GDM1 (cell line): ENCODE results near the gene POR.
"Not testable (repeated sequence)": the region's sequence is repeated elsewhere in the genome, so short reads cannot be mapped to it uniquely, and the experiment has no call there.

ENCODE experiments used
- DNase-seq: peaks from one replicate; lab custom pipeline; 2025; lab: John Stamatoyannopoulos, UW

The POR gene

DNA sequence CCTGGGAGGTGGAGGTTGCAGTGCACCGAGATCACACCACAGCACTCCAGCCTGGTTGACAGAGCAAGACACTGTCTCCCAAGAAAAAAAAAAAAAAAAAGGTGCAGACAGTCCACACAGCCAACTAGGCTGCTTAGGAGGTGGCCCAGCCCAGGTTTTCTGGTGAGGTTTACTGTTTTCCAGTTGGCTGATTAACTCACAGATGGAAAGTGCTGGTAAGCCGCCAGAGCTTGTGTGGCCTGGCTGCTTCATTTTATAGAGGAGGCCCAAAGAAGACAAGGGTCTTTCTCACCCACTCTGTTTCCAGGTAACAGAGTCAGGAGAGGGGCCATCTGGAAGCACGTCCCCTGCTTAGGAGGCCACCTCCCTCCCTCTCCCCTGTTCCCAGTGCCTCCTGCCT is 29.9 kb upstream of the POR start:
- DNase-seq = no peak

DNA sequence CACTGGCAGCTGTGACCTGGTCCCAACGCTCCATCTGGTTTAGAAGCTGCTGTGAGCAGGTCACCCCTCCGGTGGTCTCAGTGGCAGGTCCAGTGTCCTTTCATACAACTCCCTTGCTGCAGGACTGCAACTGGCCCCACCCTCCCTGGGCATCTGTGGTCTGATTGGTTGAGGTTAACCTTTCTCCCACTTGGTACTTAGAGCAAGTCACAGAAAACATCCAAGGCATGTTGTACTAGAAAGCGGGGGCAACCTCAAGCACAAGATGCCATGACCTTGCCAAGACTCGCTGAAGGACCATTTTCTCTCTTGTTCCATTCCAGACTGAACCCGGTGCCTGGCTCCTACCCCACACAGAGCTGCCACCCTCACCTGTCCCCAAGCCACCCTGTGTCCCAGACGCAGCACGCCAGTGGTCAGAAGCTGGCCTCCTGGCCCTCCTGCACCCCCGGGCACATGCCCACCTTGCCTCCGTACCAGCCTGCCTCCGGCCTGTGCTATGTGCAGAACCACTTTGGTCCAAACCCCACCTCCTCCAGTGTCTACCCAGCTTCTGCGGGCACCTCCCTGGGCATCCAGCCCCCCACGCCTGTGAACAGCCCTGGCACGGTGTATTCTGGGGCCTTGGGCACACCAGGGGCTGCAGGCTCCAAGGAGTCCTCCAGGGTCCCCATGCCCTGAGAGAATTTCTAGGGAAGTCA is 27.1 kb upstream of the POR start:
- no peak for DNase-seq

DNA sequence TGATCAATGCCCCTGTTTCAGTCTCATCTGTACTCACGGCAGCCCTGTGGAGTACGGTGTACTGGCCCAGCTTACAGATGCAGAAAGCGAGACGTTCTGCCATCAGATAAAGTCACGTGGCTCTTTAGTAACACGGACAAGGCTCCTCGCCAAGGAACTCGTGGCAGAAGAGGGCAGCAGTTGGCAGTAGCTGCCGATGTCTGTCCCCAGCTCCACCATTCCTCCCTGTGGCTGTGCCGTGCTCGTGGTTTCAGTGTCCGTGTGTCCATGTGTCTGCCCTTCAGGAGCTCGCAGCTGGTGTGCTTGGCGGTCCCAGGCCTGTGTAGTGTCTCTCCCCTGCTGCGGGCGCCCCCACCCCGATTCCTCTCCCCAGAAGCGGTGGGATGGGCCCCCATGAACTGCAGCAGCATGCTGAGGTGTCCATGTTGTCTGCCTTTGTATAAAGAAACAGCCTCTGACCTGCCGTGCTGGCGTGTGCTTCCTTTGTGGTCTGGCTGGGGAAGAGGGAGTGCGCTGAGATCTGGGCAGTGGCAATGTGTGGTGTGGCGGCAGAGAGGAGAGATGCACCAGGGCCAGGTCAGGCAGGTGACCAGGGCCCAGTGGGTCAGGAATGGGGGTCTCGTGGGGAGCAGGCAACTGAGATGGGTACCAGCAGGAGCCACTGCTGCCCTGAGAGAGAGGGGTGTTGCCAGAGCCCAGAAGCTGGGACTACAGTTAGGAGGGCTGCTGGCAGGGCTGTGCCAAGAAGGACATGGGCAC is 26.3 kb upstream of the POR start:
- peak; percentile 9 for DNase-seq

DNA sequence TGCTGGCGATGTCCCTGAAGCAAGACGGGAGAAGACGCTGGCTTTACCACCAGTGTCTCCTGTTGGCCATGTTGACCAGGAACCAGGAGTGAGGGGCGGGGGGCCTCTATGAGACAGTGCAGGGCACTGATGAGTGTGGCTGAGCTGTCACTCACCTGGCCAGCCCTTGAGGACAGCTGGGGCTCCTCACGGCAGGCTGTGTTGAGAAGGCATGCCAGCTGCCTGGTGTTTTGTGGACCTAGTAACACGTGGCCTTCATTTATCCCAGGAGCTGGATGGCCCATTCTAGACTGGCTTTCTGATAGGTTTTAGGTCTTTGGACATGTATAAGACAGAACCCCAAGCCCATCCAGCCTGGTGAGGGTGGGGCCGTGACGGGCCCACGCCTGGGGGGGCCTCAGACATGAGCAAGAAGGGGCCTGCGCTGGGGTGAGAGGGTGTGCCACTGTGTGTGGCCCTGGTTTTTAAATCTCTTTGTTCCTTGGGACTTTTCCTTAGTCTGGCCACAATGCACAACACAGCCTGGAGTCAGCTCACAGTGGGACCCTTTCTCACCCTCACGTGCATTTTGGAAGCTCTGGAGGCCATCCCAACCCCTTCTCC is 25.6 kb upstream of the POR start:
- DNase-seq = no peak

DNA sequence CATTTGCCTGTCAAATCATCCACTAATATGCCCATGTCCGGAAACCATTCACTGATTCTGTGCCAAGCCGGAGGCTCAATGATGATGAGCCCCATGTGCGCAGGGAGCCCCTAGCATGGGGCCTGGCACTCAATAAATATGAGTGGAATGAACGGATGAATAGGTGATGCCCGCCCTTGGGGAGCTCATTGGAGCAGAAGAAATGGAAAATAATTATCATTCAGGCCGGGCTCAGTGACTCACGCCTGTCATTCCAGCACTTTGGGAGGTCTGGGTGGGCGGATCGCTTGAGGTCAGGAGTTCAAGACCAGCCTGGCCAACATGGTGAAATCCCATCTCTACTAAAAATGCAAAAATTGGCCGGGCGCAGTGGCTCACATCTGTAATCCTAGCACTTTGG is 25.1 kb upstream of the POR start:
- DNase-seq = no peak

DNA sequence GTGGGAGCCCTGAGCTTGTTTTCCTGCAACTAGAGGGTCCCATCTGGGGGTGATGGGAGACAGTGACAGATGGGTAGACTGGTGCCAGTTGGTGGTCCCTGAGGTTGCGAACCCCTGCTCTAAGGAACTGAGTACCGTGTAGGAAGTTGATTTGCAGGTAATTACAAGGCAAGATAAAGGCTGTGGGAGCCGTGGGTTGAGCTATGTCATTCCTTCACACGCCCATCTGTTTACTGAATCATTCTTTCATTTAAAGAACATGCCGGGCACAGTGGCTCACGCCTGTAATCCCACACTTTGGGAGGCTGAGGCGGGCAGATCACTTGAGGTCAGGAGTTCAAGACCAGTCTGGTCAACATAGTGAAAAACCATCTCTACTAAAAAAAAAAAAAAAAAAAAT is 23.7 kb upstream of the POR start:
- DNase-seq = not testable (repeated sequence)

DNA sequence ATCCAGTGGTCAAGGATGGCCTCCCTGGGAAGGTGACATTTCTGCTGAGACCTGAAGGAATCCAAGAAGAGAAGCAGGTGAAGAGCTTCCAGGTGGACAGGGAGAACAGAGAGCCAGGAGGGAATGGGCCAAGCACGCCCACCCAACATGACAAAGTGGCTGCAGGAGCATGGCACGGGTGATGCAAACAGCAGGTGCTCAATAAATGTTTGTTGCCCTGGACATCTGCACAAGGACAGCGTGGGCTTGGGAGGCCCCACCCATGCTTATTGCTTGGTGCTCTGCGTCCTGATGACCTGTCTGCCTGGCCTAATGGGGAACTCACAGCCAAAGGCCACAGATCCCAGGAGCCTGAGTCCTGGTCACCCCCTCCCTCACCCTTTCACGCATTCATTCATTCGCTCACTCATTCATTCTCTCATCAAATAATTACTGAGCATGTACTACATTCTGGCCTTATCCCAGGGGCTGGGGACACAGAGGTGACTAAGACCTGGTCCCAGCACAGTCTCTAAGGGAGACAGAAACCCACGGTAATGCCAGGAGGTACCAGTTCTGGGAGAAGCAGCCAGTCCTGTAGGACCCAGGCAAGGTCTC is 23.0 kb upstream of the POR start:
- no peak for DNase-seq

DNA sequence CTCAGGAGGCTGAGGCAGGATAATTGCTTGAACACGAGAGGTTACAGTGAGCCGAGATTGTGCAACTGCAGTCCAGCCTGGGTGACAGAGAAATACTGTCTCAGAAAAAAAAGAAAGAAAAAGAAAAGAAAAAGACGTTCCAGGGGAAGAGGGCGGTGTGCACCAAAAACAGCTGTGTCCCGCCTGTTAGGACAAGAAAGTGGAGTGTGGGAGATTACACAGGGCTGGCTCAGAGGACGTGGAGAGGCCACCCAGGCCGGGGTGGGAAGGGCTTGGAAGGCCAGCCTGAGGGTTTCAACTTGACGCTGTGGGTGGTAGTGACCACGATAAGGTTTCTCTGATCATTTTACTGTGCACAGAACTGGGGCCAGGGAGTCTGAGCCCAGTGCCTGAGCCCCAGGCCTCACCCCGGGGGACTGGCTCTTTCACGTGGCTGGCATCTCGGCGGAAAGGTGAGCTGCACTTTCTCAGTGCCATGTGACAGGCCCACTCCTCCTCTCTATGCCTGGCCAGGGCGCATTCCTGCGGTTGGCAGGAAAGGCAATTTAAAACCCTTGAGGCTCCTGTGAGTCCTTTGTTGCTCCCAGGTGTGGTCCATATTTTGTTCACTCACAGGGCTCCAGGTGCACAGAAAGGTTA is 22.2 kb upstream of the POR start:
- no peak for DNase-seq

DNA sequence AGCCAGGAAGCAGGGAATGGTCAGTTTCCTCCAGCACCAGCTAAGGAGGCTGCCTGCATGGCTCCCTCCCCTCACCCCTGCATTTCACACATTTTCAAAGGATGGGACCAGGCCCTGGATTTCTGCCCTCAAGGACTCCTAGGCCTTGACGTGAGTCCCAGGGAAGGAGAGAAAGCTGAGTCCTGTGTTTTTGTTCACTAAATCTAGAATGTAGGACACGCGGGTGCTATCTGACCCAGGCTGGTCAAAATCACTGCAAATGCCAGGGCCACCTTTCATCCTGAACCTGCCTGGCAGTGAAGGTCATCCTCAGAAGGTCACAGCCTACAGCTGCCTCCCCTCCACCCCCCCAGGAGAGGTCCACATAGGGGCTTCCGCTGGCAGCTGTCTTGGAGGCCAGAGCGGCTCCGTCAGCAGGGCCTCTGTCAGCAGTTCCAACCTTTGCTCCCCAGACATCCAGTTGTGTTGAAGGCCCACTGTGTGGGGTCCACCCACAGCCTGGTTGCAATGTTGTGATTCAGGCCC is 18.1 kb upstream of the POR start:
- DNase-seq = no peak

DNA sequence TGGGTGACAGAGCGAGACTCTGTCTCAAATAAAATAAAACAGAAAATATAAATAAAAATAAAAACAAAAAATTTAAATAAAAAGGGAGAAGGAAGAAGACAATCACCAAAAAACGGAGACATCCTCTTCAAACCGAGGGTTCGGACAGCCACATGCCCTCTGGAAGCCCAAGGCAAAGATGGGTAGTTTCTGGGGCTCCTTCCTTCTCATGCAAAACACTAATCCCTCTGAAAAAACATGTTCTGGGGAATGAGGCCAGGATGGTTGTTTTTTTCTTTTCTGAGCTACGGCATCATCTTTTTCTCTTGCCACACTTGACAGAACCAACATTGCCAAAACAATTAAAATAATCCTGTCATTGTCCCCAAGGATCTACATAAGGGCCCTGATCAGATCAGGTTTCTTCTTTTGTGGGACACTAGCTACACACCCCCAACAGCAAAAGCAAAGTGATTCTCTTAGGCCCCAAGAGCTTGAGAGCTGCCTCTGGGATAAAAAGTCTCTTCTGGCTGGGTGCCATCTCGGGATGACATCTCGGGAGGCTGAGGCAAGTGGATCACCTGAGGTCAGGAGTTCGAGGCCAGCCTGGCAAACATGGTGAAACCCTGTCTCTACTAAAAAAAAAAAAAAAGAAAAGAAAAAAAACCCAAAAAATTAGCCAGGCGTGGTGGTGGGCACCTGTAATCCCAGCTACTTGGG is 14.2 kb upstream of the POR start:
- no peak for DNase-seq

DNA sequence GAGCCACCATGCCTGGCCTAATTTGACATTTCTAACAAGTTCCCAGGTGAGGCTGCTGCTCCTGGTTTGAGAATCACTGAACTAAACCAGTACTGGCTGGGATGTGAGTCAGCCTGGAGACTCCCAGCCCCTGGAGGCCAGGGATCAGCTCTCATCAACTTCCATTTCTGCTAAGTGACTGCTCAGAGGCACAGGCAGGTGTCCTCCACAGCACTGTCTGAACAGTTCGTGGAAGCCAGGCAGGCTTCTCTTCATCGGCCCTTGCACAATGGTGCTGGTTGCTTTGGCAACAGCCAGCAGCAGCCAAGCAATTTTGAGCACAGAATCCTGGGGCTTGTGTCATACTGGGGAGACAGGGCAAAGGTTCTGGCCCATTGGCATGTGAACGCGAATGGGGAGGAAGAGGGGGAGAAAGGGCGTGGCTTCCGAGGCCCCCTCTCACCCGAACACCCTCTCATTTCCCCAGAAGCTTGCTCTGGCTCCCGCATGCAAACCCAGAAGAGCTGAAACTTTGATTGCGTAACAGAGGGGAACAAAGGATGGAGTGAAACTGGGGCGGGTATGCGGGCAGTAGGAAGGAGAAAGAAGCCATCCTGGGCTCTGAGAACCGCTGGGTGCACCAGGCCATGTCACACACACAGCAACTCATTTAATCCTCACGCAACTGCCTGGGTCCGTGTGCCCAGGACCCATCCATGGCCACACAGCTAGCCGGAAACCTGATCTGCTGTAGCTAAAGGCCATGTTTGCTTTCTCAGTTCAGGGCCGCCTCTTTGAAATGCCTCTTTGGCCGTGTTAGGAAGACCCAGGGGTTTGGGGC is 9.0 kb upstream of the POR start:
- DNase-seq = no peak

DNA sequence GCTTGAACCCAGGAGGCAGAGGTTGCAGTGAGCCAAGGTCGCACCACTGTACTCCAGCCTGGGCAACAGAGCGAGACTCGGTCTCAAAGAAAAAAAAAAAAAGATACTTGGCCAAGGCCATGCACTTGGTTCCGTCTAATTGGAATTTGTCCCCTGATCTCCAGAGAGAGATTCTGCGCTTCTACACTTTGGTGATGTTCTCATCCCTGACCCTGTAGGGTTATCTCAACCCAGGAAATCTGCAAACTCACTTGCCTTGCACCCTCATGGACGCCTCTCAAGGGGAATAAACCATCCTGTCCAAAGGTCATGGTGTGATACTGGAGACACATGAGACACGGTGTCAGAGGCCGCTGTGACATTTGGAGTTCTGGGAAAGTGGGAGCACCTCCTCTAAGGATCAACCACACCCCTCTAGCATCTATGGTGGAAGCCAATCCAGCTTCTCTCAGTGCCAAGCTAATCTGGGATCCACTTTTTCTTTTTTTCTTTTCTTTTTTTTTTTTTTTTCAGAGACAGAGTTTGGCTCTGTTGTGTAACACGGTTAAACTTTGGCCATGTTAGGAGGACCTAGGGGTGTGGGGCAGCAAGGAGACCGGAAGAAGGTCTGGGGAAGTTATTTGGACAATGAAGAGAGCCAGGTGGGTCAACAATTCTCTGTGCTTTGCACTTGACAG is 7.8 kb upstream of the POR start:
- no peak for DNase-seq

DNA sequence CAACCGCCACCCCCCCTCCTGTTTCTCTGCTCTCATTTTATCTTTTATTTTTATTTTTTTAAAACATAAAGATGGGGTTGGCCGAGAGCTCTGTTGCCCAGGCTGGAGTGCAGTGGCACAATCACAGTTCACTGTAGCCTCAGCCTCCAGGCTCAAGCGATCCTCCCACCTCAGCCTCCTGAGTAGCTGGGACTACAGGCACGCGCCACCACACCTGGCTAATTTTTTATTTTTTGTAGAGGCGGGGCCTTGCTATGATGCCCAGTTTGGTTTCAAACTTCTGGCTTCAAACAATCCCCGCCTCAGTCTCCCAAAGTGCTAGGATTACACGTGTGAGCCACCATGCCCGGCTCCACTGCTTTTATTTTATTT is 7.3 kb upstream of the POR start:
- DNase-seq = not testable (repeated sequence)

DNA sequence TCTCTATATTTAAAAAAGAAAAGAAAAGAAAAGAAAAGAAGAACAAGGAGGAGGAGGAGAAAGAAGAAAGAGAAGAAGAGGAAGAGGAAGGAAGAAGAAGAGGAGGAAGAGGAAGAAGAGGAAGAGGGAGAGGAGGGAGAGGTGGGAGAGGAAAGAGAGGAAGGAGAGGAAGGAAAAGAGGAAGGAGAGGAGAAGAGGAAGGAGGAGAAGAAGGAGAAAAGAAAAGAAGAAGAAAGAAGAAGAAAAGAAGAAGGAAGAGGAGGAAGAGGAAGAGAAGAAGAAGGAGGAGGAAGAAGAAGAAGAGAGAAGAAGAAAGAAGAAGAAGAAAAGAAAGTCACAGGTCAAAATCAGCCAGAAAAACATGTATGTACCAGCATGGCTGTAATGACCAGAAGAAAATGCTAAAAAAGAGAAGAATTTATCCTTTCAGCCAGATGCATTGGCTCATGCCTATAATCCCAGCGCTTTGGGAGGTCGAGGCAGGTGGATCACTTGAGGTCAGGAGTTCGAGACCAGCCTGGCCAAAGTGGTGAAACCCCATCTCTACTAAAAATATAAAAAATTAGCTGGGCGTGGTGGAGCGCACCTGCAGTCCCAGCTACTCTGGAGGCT is 5.3 kb upstream of the POR start:
- no peak for DNase-seq

DNA sequence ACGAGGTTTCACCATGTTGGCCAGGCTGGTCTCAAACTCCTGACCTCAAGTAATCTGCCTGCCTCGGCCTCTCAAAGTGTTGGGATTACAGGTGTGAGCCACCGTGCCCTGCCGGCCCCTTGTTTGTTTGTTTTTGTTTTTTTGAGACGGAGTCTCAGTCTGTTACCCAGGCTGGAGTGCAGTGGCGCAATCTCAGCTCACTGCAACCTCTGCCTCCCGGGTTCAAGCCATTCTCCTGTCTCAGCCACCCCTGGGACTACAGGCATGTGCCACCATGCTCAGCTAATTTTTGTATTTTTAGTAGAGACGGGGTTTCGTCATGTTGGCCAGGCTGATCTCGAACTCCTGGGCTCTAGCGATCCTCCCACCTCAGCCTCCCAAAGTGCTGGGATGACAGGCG is 3.8 kb upstream of the POR start:
- not testable (repeated sequence) for DNase-seq

DNA sequence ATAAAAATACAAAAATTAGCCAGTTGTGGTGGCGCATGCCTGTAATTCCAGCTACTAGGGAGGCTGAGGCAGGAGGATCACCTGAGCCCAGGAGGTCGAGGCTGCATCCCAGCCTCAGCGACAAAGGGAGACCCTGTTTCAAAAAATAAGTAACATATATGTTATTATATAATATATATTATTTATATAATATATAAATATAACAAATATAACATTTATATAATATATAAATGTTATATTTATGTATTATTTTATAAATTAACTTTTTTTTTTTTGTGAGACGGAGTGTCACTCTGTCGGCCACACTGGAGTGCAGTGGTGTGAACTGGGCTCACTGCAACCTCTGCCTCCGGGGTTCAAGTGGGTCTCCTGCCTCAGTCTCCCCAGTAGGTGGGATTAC is 1.5 kb upstream of the POR start:
- no peak for DNase-seq

DNA sequence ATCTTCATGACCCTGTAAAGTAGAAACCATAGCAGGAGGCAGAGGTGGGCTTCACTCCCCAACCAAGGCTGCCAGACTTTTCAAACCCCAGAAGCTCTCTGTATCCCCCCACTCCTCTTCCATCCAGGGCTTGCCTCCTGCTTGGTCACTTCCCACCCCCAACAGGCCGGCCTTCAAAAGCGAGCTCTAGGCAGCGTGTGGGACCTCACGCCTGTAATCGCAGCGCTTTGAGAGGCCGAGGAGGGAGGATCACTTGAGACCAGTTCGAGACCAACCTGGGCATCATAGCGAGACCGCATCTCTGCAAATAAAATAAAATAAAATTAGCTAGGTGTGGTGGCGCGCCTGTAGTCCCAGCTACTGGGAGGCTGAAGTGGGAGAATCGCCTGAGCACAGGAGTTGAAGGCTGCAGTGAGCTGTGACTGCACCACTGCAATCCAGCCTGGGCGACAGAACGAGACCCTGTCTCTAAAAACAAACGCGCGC is 743 bp upstream of the POR start:
- no peak for DNase-seq

DNA sequence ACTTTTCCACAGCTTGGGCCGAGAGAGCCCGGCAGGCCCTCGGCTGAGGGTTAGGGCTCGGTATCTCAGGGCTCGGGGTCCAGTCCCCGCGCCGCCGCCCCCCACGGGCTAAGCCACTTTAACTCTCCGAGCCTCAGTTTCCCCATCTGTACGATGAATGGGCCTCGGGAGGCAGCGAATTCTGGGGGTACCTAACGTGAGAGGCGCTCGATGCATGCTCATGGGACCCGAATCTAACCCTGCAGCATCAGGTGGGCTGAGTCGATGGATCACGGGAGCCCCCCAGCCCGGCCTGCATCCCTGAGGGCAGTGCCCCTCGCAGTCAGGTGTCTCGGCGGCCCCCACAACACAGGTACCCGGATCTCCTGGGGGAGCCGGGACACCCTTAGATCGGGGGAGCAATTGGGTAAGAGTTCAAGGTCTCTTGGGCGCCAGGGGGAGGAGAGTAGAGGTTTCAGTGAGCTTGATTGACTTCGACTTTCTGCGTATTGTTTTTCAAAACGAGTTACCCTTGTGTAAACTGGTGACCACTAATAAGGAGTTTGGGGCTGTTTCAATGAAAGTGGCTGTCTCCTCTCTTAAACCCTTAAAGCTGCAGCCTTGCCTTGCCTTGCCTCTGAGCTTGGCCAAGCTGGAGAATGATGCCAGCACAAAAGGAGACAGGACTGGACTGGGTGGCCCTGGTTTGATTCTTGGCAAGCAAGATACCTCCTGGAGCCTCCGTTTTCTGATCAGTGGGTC is 631 bp downstream of the POR start:
- DNase-seq = no peak

DNA sequence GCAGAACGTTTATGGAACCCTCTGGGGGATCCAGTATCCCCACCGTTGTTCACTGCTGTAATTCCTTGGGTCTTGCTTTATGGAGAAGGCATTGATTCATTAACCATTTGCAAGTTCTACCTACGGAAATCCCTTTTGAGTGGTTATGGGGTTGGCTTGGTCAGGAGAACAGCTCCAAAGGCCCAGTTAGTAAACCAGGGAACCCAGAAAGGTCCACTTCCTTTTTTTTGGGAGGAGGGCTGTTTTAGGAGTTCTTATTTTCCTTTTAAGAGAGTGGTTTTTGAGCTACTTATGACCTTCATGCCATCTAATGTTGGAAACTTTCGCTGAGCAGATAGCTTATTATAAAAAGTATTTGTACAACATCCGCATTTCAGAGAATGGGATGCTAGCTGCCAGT is 1.3 kb downstream of the POR start:
- no peak for DNase-seq
